NCI-H446 treated with DMSO at 0.1 percent for 48 hours (cell line): ENCODE data around the gene PDZRN3.

Experiments used
- DNase-seq: peaks from one replicate; lab custom pipeline; 2025; lab: John Stamatoyannopoulos, UW

PDZRN3 gene

GRCh38 chr3:73451301-73451944 lies 173.3 kb downstream of the PDZRN3 start:
- peak; percentile 5 for DNase-seq

DNA sequence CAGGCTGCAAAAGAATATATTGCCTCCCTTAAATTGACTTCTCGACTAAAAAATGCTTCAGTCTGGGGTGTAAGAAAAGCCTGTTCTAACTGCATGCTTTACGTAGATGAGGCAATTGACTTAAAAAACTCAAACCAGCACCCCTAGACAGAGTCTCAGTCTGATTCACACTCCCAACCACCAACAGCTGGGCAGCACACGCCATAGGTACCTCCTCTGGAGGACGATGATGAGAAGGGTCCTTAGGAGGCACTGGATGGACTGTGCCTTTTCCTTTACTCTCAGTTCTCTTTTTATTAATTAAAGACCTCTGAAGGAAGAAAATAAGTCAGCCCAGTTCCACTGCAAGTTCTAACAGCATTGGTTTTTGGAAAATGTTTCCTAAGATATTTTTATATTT lies 175.0 kb downstream of the PDZRN3 start:
- DNase-seq: no peak

DNA sequence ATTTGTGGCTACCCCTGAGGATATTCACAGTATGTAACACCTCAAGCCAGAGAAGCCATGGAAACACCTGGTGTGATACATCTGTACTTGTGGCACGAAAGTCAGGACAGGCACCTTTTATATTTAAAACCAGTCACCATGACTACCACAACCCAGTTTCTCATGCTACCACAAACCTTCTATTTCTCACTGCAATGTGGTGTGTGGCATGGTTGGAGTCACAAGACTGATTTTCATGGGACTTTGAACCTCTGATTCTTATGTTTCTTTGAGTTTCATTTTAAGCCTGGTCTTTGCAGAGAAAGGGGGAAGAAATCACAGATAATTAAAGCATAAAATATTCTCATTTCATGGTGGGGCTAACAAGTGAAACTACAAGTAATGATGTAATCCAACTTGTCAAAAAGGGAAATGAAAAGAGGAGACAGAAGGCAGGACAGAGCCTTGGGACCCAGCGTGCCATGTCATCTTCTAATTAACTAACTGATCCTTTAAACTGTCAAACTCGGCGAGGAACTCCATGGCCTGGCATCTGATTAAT lies 175.9 kb downstream of the PDZRN3 start:
- no peak for DNase-seq

DNA sequence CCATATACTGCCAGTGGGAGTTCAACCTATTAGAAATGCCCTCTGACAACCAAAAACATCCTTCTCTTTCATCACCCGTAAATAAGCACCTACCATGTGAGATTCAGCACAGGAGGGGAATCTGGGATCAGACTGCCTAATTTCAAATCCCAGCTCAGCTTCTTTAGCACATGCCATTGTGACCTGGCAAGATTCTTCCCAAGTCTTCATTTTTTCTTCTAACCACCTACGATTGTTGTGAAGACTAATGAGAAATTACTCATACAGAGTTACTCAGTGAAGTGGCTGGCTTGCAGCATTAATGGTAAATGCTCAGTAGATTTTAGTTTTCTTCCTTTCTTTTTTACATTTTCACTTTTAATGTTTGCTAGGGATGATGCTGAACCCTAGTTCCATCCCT lies 176.7 kb downstream of the PDZRN3 start:
- no peak for DNase-seq

- no peak for DNase-seq
These were observed 177.6 kb downstream of the PDZRN3 start for GRCh38 chr3:73447111-73447510.

- no peak for DNase-seq
These were observed 178.2 kb downstream of the PDZRN3 start for GRCh38 chr3:73446467-73447110.

DNA sequence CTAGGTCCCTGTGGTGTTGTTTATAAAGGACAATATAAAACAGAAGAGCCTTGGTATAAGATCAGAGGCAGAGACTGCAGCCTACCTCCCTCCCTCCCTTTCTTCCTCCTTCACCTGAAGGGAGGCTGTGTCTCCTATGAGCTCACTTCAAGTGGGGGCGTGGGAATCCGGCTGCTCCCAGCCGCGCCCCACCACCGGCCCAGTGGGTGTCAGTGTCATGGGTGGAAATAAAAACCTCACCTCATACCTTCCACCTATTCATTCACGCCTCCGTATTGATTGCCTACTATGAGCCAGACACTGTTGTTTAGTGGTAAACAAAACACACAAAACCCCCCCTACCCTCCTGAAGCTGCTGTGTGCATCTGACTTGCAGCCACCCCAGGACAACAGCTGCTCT lies 181.9 kb downstream of the PDZRN3 start:
- no peak for DNase-seq

GRCh38 chr3:73442152-73442551 lies 182.6 kb downstream of the PDZRN3 start:
- DNase-seq: no peak

DNA sequence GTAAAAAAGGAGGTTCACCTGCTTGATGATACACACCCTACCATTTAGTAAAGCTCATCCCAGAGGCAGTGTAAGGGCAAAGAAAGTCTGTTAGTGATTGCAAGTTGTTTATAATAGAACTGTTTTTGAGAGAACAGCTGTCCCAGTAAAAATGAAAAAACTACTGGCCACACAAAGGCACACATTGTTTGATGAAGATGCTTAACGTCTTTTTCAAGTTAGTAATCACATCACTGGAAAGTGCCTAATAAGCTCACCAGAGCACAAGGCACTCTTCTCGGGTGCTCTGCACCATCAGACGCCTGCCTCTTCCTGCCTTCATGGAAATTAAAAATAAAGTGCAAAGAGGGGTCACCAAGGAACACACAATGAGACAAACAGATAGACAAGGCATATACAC lies 186.9 kb downstream of the PDZRN3 start:
- no peak for DNase-seq

- DNase-seq: no peak
These were observed 189.7 kb downstream of the PDZRN3 start for GRCh38 chr3:73435055-73435454.

DNA sequence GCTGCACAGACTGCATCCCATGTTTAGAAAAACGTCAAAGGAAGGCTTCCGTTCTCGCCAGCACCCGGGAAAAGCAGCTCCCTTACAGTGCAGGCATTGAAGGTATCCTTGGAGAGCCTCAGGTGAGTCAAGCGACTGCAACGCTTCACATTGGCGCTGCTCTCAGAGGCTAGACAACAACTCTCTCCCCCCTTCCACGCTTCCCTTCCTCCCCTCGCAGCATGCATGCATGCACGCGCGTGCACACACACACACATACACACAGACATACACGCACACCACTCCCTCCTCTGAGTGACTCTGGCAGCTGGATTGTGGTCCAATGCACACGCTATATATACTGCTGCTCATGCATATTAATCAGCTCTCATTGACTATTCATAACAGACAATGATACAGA lies 191.1 kb downstream of the PDZRN3 start:
- DNase-seq: no peak

GRCh38 chr3:73433079-73433478 lies 191.7 kb downstream of the PDZRN3 start:
- no peak for DNase-seq

- no peak for DNase-seq
These were observed 192.1 kb downstream of the PDZRN3 start for GRCh38 chr3:73432706-73433032.

- DNase-seq: peak; percentile 2
These were observed 192.6 kb downstream of the PDZRN3 start for GRCh38 chr3:73432023-73432705.

GRCh38 chr3:73431183-73431900 lies 193.4 kb downstream of the PDZRN3 start:
- no peak for DNase-seq

GRCh38 chr3:73427048-73427706 lies 197.6 kb downstream of the PDZRN3 start:
- DNase-seq: no peak

DNA sequence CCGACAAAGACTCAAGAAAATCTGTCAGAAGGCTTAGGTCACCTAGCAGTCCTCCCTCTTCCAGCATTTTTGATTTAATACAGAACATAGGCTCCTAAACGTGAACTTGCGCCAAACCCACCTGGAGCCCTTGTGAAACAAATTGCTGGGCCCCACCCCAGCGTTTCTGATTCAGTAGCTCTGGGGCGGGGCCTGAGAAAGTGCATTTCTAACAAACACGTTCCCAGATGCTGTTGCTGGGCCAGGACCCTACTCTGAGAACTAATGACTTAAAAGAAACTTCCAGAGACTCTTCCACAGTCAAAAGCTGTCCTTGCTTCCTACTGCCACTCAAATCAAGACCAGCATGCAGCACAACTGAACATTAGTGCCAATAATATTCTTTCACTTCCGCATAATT lies 198.1 kb downstream of the PDZRN3 start:
- no peak for DNase-seq

DNA sequence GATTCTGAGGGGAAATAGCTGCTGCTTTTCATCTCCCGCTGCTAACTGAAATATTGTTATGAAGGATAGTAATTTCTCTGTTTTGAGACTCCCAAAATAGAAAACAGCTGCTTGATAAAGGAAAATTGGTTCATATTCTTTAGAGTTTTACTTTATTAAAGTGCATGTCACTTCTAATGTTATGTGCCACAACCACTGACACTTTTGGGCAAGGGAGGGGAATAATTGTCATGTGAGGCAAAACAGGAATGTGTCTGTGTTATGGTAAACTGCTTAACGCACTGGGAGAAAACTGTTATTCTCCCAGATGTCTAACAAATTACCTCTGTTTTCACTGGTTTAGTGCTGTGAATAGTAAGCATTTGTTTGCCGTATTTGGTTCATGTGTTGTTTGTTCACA lies 201.6 kb downstream of the PDZRN3 start:
- DNase-seq: no peak

- no peak for DNase-seq
These were observed 202.2 kb downstream of the PDZRN3 start for GRCh38 chr3:73422571-73422970.

DNA sequence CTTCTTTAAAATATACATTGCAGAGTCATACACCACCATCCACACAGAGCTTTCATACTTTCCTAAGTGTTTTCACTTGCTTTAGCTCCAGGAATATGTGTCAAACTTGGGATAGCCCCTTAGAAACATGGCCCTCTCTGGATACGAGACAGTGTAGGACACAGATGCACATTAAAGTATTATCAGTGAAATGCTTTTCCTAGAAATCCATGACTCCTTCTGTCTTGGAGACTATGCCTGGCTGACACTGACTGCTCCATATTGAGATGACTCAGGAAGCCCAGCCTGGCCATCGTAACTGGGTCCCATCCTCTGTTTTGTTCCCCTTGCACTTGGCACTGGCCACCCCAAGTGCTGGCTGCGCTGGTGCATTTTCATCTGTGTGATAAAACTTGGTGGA lies 204.8 kb downstream of the PDZRN3 start:
- DNase-seq: no peak

GRCh38 chr3:73419179-73419803 lies 205.4 kb downstream of the PDZRN3 start:
- no peak for DNase-seq

- DNase-seq: no peak
These were observed 206.1 kb downstream of the PDZRN3 start for GRCh38 chr3:73418681-73419080.
